Keratinocyte (primary cell): ENCODE measurements around the gene RAD54L2. TPM values are rescaled to one million over a fixed set of nuclear protein-coding genes. Genes with fewer than 3 reads are reported as not detected.

Source experiments
- DNase-seq: peaks from one replicate; pipeline ENCODE4 v3.0.0-alpha.2; 2011; ENCODE audit warnings: low read depth, missing footprints, low spot score
- FAIRE-seq: peaks from 2 replicates; lab custom pipeline; 2011; peaks lifted over from hg19 to GRCh38; lab: Jason Lieb, UNC
- H2AFZ ChIP-seq: 2 replicates; pipeline ENCODE4 v1.6.0; 2012; ENCODE audit warnings: low read length, control low read depth, inconsistent platforms; ENCODE audit not compliant: control insufficient read depth
- H3K27ac ChIP-seq: 2 replicates; pipeline ENCODE4 v1.5.1; 2011; ENCODE audit warnings: low read length; ENCODE audit not compliant: control insufficient read depth, insufficient read depth
- H3K27me3 ChIP-seq: 3 replicates; pipeline ENCODE4 v1.6.0; 2011; ENCODE audit warnings: low read length; ENCODE audit not compliant: control insufficient read depth, insufficient read depth; ENCODE audit errors: extremely low read depth
- H3K36me3 ChIP-seq, 2 experiments: 2 replicates in 1 of 2; 3 replicates in 1 of 2; pipeline ENCODE4 v1.5.1; 2011; ENCODE audit warnings: low read length in 2 of 2, mild to moderate bottlenecking in 1 of 2; ENCODE audit not compliant: control insufficient read depth in 2 of 2, insufficient read depth in 2 of 2; ENCODE audit errors: extremely low read depth in 1 of 2
- H3K4me1 ChIP-seq: 3 replicates; pipeline ENCODE4 v1.5.1; 2011; ENCODE audit warnings: low read length; ENCODE audit not compliant: control insufficient read depth, insufficient read depth; ENCODE audit errors: extremely low read depth
- H3K4me2 ChIP-seq: 3 replicates; pipeline ENCODE4 v1.6.0; 2011; ENCODE audit warnings: low read depth, low read length; ENCODE audit not compliant: control insufficient read depth, insufficient read depth; ENCODE audit errors: extremely low read depth
- H3K4me3 ChIP-seq, 3 experiments: fragments of 200-600 bp in 1 of 3; sonication (generic) in 1 of 3; 2 replicates in 2 of 3; 3 replicates in 1 of 3; pipeline ENCODE4 v1.5.1; 2011 to 2016; ENCODE audit warnings: low read length in 3 of 3, mild to moderate bottlenecking in 3 of 3, control low read depth in 2 of 3, inconsistent platforms in 1 of 3, low read depth in 1 of 3, mixed read lengths in 1 of 3, mixed run types in 1 of 3, moderate library complexity in 1 of 3; ENCODE audit not compliant: control insufficient read depth in 2 of 3, insufficient read depth in 2 of 3; ENCODE audit errors: extremely low read depth in 1 of 3
- H3K79me2 ChIP-seq: 2 replicates; pipeline ENCODE4 v1.6.0; 2012; ENCODE audit warnings: low read length; ENCODE audit not compliant: control insufficient read depth, insufficient read depth
- H3K9ac ChIP-seq: 3 replicates; pipeline ENCODE4 v1.6.0; 2011; ENCODE audit warnings: low read length; ENCODE audit not compliant: control insufficient read depth, insufficient read depth; ENCODE audit errors: extremely low read depth
- H3K9me1 ChIP-seq: 3 replicates; pipeline ENCODE4 v1.6.0; 2011; ENCODE audit warnings: low read length; ENCODE audit not compliant: control insufficient read depth, insufficient read depth; ENCODE audit errors: extremely low read depth
- H3K9me3 ChIP-seq: 2 replicates; pipeline ENCODE4 v1.5.1; 2012; ENCODE audit warnings: low read depth, low read length; ENCODE audit not compliant: control insufficient read depth
- H4K20me1 ChIP-seq: 3 replicates; pipeline ENCODE4 v1.6.0; 2011; ENCODE audit warnings: low read length; ENCODE audit not compliant: control insufficient read depth, insufficient read depth; ENCODE audit errors: extremely low read depth
- EZH2 ChIP-seq: IDR thresholded peaks from one replicate; pipeline ENCODE4 v1.6.1; 2012; ENCODE audit warnings: inconsistent platforms, mild to moderate bottlenecking, low read length, moderate library complexity
- dilution Hi-C: fragments of 300-500 bp; cut with MboI; formaldehyde crosslinking; loops from one replicate; pipeline ENCODE4 v1.7.0; 2020; ENCODE audit warnings: low sequenced_read_pairs; ENCODE audit not compliant: extremely low pct_ligation_motif_present
- polyA plus RNA-seq, 5 experiments: library from polyadenylated mRNA; depleted of rRNA in 3 of 5; stranded (reverse) in 3 of 5; stranded (forward) in 1 of 5; unstranded in 1 of 5; fragments of >200 nt; gene quantifications; 1 replicate in 1 of 5; 2 replicates in 3 of 5; 3 replicates in 1 of 5; pipeline versions ENCODE4 v1.2.1 to v1.2.3, GENCODE V29; 2011 to 2012; ENCODE audit warnings: missing spikeins in 2 of 5, low read depth in 1 of 5, low replicate concordance in 1 of 5
- TF ChIP-seq, protein P1 (sequence below), 3 experiments: IDR thresholded peaks in 1 of 3; conservative IDR thresholded peaks in 1 of 3; optimal IDR thresholded peaks in 1 of 3; 2 replicates in 2 of 3; 3 replicates in 1 of 3; pipeline versions ENCODE3 to v1.5.1; 2011; ENCODE audit warnings: low read length in 3 of 3, mild to moderate bottlenecking in 3 of 3, moderate library complexity in 2 of 3, control low read depth in 1 of 3, inconsistent platforms in 1 of 3; ENCODE audit not compliant: insufficient read depth in 2 of 3; ENCODE audit errors: extremely low read depth in 1 of 3

The RAD54L2 gene
- polyA plus RNA-seq, 1 donor (not counting 4 experiments of a cell fraction or from before 2014, with no cell fraction given) = 4.2 TPM

DNA sequence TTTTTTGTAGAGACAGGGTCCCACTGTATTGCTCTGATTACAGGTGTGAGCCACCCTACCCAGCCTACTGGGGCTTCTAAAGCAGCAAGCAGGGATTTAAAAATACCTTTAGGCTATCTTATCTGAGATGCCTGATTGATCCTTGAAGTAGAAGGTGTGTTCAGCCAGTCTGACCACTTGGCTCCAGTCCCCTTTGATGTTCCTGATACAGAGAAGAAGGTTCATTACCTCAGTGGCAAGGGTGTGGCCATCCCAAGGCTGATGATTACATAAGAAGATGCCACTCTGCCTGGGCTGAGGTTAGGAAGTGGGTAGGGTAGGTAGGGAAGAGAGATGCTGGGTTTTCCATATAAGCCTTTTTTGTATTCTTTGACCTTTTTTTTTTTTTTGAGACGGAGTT is 27.5 kb upstream of the RAD54L2 start:
- Histone ChIP-seq H3K4me3 (no peak overlapping the region), H3K9me1 (no peaks in the 10 kb centered on the region), H3K9ac (no peak overlapping the region), H3K36me3 (no peaks in the 10 kb centered on the region), H3K9me3 (no peaks in the 10 kb centered on the region), H3K4me2 (no peak overlapping the region), H4K20me1 (no peaks in the 10 kb centered on the region), H3K27ac (no peak overlapping the region), H2AFZ (no peak overlapping the region), H3K79me2 (no peaks in the 10 kb centered on the region), H3K4me1 (no peaks in the 10 kb centered on the region), H3K27me3 (no peaks in the 10 kb centered on the region)
- FAIRE-seq = no peak
- TF ChIP-seq, protein P1, sequence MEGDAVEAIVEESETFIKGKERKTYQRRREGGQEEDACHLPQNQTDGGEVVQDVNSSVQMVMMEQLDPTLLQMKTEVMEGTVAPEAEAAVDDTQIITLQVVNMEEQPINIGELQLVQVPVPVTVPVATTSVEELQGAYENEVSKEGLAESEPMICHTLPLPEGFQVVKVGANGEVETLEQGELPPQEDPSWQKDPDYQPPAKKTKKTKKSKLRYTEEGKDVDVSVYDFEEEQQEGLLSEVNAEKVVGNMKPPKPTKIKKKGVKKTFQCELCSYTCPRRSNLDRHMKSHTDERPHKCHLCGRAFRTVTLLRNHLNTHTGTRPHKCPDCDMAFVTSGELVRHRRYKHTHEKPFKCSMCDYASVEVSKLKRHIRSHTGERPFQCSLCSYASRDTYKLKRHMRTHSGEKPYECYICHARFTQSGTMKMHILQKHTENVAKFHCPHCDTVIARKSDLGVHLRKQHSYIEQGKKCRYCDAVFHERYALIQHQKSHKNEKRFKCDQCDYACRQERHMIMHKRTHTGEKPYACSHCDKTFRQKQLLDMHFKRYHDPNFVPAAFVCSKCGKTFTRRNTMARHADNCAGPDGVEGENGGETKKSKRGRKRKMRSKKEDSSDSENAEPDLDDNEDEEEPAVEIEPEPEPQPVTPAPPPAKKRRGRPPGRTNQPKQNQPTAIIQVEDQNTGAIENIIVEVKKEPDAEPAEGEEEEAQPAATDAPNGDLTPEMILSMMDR (optimal IDR thresholded peaks at IDR 0.05 in 1 of 3, IDR thresholded peaks at IDR 0.05 in 1 of 3, conservative IDR thresholded peaks at IDR 0.05 in 1 of 3; ENCODE audit: extremely low read depth in 1 of 3, insufficient read depth in 2 of 3, low read length in 3 of 3) = no peak
- no peak for TF ChIP-seq EZH2
- dilution Hi-C loops = no loop called here
- no peak for DNase-seq

- no peak for TF ChIP-seq EZH2
- TF ChIP-seq, protein P1 (optimal IDR thresholded peaks at IDR 0.05 in 1 of 3, IDR thresholded peaks at IDR 0.05 in 1 of 3, conservative IDR thresholded peaks at IDR 0.05 in 1 of 3; ENCODE audit: extremely low read depth in 1 of 3, insufficient read depth in 2 of 3, low read length in 3 of 3) = no peak
- Histone ChIP-seq H3K9me1 (no peaks in the 10 kb centered on the region), H2AFZ (no peak overlapping the region), H3K27ac (no peak overlapping the region), H3K36me3 (no peaks in the 10 kb centered on the region), H3K27me3 (no peaks in the 10 kb centered on the region), H3K9ac (no peak overlapping the region), H3K4me3 (no peak overlapping the region), H3K79me2 (no peaks in the 10 kb centered on the region), H4K20me1 (no peaks in the 10 kb centered on the region), H3K4me2 (no peak overlapping the region), H3K9me3 (no peaks in the 10 kb centered on the region), H3K4me1 (no peaks in the 10 kb centered on the region)
- dilution Hi-C loops = no loop called here
- FAIRE-seq (no peak), DNase-seq (no peak)
Measured at GRCh38 chr3:51514210-51514609, 24.3 kb upstream of the RAD54L2 start.
